Stimulated activated naive CD8-positive, alpha-beta T cell treated with anti-CD3 and anti-CD28 coated beads, Interleukin-15, Interleukin-2, amounts not matched to agents 100 ng/mL and 50 ng/mL, for 24 hours (primary cell): ENCODE measurements around the gene MALSU1.

Experiments used
- H3K27ac Mint-ChIP-seq: one replicate; pipeline ENCODE4 v1.8.0; 2021; ENCODE audit warnings: mild to moderate bottlenecking, mixed read lengths
- H3K27me3 Mint-ChIP-seq: one replicate; pipeline ENCODE4 v1.8.0; 2021; ENCODE audit warnings: mixed read lengths
- H3K36me3 Mint-ChIP-seq: one replicate; pipeline ENCODE4 v1.8.0; 2021; ENCODE audit warnings: low read depth, mixed read lengths
- H3K4me1 Mint-ChIP-seq: one replicate; pipeline ENCODE4 v1.8.0; 2021; ENCODE audit warnings: low read depth, mixed read lengths
- H3K4me3 Mint-ChIP-seq: one replicate; pipeline ENCODE4 v1.8.0; 2021; ENCODE audit warnings: mild to moderate bottlenecking, mixed read lengths
- H3K9me3 Mint-ChIP-seq: one replicate; pipeline ENCODE4 v1.8.0; 2021; ENCODE audit warnings: mixed read lengths

The MALSU1 gene

GRCh38 chr7:23356168-23356567 lies 57.0 kb downstream of the MALSU1 start:
- peaks cover 24% of the 10 kb centered on the region for H3K27me3 Mint-ChIP-seq
- H3K36me3 Mint-ChIP-seq = no peaks in the 10 kb centered on the region
- H3K4me1 Mint-ChIP-seq = peaks cover 40% of the 10 kb centered on the region
- no peaks in the 10 kb centered on the region for H3K9me3 Mint-ChIP-seq
- H3K27ac Mint-ChIP-seq = no peak overlapping the region
- no peak overlapping the region for H3K4me3 Mint-ChIP-seq

GRCh38 chr7:23356726-23357125 lies 57.6 kb downstream of the MALSU1 start:
- Mint-ChIP-seq H3K36me3 (no peaks in the 10 kb centered on the region), H3K27ac (no peak overlapping the region), H3K4me3 (no peak overlapping the region), H3K27me3 (peaks cover 24% of the 10 kb centered on the region), H3K9me3 (no peaks in the 10 kb centered on the region), H3K4me1 (peaks cover 36% of the 10 kb centered on the region)

- H3K27ac Mint-ChIP-seq = peak overlapping the region; percentile 63
- peaks cover 24% of the 10 kb centered on the region for H3K27me3 Mint-ChIP-seq
- no peaks in the 10 kb centered on the region for H3K36me3 Mint-ChIP-seq
- H3K4me1 Mint-ChIP-seq = peaks cover 32% of the 10 kb centered on the region
- no peaks in the 10 kb centered on the region for H3K9me3 Mint-ChIP-seq
- no peak overlapping the region for H3K4me3 Mint-ChIP-seq
These were observed 58.3 kb downstream of the MALSU1 start for GRCh38 chr7:23357190-23358093.

GRCh38 chr7:23358152-23358674 lies 59.1 kb downstream of the MALSU1 start:
- Mint-ChIP-seq H3K27me3 (peaks cover 24% of the 10 kb centered on the region), H3K27ac (no peak overlapping the region), H3K4me1 (peaks cover 28% of the 10 kb centered on the region), H3K9me3 (no peaks in the 10 kb centered on the region), H3K4me3 (no peak overlapping the region), H3K36me3 (no peaks in the 10 kb centered on the region)
